TTC549 (cell line): ENCODE results near the gene KRT6C.
"Not testable (repeated sequence)": the region's sequence is repeated elsewhere in the genome, so short reads cannot be mapped to it uniquely, and the experiment has no call there.

ENCODE experiments used
- FAIRE-seq: peaks from 2 replicates; lab custom pipeline; 2012; peaks lifted over from hg19 to GRCh38; lab: Jason Lieb, UNC

KRT6C gene

DNA sequence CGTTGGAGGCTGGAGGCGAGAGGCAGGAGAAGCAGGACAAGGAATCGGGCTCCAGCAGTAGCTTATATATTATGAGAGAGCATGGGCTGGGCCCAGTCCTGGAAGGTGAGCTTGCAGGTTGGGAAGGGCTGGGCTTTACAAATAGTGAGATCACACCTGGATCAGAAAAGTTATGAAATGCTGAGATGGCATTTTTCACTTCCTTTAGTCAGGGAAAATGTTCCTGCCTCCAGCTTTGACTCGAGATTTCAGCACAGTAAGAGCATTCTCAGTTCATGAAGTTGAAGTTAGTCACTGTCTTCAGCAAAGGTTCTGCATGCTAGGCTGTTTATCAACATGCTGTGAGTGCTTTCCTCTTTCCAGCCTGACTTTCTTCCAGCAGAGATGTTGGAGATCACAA is at the start of gene KRT6C:
TSS of gene KRT6C (minus strand) at position 38 of the 400 bp plus-strand sequence. CDS start 68 bp downstream, outside the sequence.
- no peak for FAIRE-seq

DNA sequence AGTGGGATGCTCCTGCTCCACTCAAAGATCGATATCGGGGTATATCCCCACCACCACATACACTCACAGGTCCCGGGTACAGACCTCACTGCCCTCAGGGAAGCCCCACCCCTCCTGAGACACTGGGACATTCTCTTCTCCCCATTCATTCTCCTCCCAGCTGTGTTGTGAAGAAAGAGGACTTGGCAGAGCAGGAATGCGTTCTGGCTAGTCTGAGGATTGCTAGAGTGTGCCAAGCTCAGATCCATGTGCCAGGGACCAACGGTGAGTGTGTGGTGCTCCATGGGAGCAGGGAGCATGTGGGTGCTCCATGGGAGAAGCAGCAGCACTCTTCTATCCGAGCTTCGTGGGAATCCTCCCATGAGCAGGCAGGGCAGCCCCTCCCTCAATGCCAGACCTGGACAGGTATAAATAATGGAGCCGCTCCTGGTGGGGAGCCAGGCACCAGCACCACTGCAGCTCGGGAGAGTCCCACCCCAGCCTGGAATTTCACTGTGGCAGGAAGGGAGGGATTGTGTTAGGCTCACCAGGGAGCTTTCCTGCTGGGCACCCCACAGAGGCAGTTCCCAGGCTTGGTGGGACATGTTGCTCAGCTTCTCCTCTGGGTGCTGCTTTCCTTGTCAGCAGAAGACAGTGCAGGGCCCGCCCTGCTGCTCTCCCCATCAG is 48.9 kb upstream of the KRT6C start:
- FAIRE-seq, result no peak

DNA sequence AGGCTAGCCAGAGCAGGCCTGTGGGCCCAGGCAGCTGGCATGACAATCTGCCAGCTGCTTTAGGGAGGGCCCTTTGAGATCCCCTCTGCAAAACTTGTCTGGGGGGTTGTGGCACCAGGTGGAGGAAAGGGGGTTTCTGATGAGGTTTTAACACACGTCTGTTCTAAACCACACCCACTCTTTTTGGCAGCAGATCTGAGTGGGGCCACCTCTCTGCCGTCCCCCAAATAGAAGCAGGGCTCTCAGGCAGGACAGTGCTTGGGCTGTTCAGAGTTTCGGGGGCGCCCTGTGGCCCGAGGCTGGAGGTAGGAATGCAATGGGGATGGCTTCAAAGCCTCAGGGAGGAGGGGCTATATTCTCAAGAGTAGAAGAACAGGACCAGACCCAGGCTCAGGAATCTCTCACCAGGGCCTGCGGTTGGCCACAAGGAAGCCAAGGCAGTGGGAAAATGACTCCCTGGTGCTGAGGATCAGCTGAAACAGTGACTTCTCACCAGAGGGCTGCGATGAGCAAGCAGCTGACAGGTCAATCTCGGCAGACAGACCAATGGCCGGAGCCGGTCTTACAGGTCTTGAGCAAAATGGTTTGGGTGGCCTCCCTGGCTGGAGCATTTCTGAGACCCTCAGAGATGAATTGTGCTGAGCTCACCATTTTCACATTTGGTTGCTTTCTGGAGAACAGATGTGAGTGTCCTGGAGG is 48.1 kb upstream of the KRT6C start:
- no peak for FAIRE-seq

DNA sequence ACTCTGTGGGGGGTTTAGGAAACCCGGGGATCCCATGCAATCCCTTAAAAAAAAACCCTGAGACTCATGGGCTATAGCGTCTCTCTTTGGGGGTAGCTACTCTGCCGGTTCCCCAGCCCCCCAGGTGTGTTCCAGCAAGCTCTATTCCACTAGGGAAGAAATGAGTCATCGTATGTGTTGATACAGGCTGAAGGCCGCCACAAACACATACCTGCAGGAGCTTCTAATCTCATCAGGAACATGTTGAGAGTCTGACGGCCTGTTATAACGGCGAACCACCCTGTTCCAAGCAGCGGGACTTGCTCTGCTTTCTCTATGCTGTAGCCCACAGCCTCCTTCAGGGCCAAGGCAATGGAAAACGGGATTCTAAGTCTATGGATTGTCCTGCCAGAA is 47.6 kb upstream of the KRT6C start:
- no peak for FAIRE-seq

- FAIRE-seq, result no peak
These were observed 46.4 kb upstream of the KRT6C start, which contains the start of gene KRT5 for GRCh38 chr12:52519826-52520662. Gene KRT5 (minus strand): TSS chr12:52520394. CDS start chr12:52520296, 98 bp downstream.

- no peak for FAIRE-seq
These were observed 45.7 kb upstream of the KRT6C start for GRCh38 chr12:52519387-52519703.

GRCh38 chr12:52518574-52519386 is 45.2 kb upstream of the KRT6C start:
- FAIRE-seq, result no peak

- no peak for FAIRE-seq
These were observed 44.3 kb upstream of the KRT6C start for GRCh38 chr12:52517888-52518287.

DNA sequence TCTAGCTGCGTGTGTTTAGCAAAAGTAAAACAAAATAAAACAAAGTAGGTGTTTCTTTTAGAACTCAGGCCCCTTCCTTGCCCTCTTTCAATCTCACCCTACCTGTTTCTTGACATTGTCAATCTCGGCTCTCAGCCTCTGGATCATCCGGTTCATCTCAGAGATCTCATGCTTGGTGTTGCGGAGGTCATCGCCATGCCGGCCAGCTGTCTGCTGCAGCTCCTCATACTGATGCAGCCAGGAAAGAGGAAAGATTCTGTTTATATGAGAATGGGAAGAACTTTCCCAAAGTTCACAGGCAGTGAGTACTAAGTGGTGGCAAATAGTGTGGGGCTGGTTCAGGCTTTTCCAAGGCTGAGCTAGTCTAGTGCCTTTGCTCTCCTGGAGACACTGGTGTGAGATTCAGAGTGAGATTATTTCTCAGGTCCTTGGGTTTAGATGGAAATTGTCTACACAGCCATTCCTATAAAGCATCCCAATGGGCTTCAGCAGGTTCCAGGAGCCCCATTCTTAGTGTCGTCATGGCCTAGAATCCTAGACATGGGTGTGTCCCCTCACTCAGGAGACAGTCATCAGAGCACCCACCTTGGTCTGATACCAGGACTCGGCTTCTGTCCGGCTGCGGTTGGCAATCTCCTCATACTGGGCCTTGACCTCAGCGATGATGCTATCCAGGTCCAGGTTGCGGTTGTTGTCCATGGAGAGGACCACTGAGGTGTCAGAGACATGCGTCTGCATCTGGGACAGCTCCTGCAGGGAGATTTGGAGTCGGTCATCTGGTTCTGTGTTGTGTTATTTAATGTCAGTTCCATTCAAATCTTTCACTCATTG is 43.6 kb upstream of the KRT6C start:
- no peak for FAIRE-seq

DNA sequence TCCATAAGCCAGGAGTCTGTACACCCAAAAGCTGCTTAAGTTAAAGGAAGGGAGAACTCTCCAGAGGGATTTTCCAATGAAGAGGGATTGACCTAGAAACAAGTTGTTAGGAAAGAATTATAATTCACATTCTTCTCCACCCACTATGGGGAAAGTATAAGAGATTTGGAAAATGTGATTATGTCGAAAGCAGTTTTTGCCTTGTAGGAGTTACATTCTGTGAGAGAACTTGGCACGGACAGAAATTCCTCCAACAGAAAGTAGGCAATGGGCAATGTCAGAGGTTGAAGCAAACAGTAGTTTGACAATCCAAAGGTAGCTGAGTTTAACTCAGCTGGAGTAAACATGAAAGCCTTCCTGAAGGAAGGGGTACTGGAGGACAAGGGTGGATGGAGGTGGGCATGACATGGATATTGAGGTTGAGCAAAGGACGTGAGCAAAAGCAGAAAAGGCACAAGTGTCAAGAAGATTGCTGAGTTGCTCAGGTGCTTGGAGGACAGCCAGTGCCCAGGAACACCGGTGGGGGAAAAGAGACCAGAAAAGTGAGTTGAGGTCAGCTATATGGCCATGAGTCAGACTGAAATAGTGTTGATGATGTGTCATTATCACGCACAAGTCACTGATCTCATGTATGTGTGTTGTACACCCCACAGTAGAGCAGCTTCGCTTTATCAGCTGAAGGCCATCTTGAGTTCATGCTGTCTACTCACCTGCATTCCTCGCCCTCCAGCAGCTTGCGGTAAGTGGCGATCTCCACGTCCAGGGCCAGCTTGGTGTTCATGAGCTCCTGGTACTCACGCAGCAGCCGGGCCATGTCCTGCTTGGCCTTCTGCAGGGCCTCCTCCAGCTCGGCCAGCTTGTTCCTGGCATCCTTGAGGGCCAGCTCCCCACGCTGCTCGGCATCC is 42.6 kb upstream of the KRT6C start:
- no peak for FAIRE-seq

GRCh38 chr12:52515319-52515646 is 41.7 kb upstream of the KRT6C start:
- FAIRE-seq, result no peak

DNA sequence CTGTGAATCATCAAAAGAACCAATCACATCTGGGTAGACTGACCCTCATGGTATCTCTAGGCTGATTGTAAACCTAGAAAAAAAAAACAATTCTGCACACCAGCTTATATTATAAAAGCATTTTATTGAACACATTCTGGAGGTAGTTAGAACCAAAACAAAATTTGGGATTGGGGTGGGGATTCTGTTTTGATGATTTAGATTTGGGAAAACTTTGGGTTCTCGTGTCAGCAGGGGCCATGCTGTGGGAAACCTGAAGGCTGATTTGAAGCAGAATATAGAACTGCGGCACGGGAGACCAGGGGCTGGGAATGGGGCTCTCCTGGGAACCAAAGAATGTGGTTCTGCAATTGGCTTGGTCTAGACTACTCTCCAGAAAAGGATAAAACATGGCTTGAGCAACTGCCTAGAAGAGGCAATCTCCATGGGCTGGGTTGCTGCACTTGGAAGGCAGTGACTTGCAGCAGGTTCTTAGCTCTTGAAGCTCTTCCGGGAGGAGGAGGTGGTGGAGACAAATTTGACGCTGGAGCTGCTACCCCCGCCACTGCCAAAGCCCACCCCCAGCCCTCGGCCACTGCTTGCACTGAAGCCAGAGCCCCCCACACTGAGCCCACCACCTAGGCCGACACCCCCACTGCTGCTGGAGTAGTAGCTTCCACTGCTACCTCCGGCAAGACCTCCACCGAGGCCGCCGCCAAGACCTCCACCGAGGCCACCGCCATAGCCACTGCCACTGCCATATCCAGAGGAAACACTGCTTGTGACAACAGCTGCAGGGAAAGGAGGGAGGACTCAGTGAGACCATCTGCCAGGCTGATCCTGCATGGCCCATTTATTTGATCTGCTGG is 41.1 kb upstream of the KRT6C start:
- FAIRE-seq, result no peak

GRCh38 chr12:52513736-52514135 is 40.1 kb upstream of the KRT6C start:
- no peak for FAIRE-seq

DNA sequence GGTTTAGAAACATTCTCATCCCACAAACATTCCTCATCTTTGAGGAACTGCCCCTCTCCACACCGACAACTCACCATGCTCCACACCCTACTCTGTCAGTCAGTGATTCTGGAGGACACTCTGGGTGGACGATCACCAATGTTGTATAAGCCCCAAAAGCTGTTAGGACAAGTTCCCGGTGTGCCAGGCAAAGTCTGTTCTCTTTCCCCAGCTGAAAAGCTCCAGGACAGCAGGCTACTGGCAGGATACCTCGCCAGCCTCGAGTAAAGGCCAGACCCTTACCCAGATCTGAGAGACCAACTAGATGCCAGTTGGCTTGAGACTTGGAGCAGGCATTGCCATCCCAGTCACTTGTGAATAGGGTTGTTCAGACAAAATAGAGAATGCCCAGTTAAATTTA is 34.6 kb upstream of the KRT6C start:
- no peak for FAIRE-seq

GRCh38 chr12:52506858-52507715 is 33.5 kb upstream of the KRT6C start:
- no peak for FAIRE-seq

DNA sequence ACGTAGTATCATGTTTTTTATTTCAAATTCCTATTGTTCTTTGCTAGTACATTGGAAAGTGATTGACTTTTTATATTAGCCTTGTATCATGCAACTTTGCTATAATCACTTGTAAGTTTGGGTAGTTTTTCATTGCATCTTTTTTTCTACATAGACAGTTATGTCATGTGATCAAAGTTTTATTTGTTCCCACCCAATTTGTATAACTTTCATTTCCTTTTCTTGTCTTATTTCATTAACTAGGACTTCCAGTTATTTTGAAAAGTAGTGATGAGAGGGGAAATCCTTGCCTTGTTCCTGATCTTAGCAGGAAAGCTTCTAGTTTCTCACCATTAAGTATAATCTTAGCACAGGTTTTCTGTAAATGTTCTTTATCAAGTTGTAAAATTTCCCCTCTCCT is 29.3 kb upstream of the KRT6C start:
- no peak for FAIRE-seq

GRCh38 chr12:52501490-52501889 is 27.9 kb upstream of the KRT6C start:
- FAIRE-seq, result no peak

GRCh38 chr12:52500574-52500973 is 27.0 kb upstream of the KRT6C start:
- not testable (repeated sequence) for FAIRE-seq
